Activated T-helper 1 cell treated with anti-CD3 and anti-CD28 coated beads, Interleukin-2, amount 50 U/mL, for 16 hours (primary cell): ENCODE data around the gene M1AP.
A peak's percentile ranks its signal among the peaks of the same experiment; 100 is the strongest.
"Not testable (repeated sequence)": the region's sequence is repeated elsewhere in the genome, so short reads cannot be mapped to it uniquely, and the experiment has no call there.

Experiments
- DNase-seq, 2 donors: peaks; one replicate each; pipeline ENCODE4 v3.0.0-alpha.2; 2020; ENCODE audit warnings: low read depth in 1 of 2, low spot score in 1 of 2

M1AP gene

DNA sequence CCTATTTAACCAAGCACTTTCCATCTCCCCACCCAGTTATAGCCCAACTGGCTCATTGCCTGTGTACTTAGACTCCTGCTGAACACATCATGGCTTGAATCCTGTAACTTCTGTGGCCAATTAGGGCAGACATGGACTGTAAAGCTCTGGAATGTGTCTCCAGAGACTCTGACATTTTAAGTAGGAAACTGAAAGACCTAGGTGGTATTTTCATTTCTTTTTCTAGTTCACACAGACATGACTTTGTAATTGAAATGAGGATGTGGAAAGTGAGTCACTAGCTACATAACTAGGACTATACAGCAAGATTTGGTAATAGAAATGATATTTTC, 81.4 kb downstream of the M1AP start:
- DNase-seq = no peak

DNA sequence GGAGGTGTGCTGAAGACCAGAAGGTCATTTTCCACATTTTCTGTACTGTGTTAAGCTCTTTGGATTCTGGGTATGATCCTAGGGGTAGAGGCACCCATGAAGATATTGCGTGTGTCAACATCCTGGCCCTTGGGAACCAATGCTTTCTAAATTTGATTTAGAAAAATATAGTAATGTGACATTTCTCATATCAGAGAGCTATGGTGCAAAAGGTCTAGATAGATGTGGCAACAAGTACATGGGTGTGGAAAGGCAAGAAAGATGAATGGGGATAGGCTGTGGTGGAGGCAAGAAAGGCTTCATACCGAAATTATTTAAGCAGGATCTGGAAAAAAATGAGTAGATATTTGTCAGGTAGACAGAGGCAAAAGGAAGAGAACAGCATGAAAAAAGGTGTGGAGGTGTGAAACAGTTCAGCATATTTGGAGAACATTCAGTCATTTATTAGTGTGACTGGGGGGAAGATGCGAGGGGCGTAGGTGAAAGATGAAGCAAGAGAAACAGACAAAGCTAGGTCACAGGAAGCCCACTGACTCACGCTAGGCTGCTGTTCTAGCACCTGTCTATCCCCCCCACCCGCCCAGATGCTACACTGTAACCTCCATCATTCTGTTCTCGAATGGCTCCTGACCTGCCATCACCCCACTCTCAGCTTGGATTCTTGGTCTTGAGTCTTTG, 81.9 kb downstream of the M1AP start:
- no peak for DNase-seq

- no peak for DNase-seq
Observed at GRCh38 chr2:74564222-74564621, 83.9 kb downstream of the M1AP start.

DNA sequence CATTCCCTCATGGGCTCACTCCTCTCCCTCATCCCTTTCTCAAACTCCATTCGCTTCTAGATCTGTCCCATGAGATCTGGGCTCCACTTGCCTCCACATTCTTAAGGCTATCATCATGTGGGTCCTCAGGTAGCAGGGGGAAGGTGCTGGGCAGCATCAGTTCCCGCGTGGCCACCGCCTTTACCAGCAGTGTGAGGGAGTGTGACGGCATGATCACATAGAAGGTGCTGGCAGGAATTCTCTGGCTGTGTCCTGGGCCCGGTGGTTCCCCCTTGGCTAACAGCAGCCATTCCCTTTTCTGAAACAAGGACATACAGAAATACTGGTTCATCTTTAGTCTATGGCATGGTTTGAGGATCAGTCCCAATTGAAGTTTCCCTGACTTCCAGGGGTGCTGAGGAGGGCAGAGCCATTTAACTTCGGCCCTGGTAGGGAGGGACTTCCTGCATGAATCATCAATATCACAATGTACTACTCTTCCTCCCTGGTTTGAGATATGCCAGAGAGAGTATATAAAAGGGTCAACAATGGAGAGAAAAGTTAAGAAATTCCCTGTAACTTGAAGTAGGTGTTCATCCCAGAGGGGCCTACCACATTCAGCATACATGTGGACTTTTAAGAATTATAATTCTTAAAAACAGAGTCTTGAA, 85.9 kb downstream of the M1AP start:
- no peak for DNase-seq

GRCh38 chr2:74561022-74561421, 87.1 kb downstream of the M1AP start:
- DNase-seq = not testable (repeated sequence)

DNA sequence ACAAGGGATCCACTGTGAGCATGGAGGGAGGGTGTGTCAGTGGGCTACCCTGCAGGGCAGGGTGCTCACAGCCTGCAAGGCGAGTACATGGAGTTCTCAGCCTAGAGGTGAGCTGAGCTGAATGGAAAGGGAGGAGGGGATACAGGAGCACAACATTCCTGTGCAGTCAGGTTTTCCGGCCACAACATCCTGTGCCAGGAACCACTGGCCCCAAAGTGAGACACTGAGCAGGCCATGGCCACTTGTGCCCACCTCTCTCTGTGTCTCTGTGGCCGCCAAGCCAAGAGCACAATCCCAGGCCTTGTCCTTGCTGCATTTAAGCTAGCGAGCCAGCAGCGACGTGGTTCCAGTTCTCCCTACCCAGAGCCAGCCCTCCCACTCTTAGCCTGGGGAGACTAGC, 87.5 kb downstream of the M1AP start:
- no peak for DNase-seq

DNA sequence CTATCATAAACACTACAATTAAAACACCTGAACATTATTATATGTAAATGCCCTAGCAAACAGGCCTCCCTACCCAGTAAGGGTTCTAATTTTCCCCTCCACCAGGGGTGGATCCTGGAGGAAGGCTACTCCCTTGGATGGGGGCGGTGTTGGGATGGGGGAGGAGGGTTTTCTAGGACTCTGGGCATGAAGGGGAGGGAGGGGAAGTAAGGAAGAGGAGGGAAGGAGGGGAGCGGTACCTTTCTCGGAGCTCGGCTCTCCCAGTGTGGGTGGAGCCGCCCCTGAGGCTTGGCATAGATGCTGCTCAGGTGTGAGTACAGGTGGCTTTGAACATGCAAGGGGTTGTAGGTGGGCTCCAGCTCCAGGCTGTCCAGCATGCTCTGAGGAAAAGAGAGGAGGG, 88.2 kb downstream of the M1AP start:
- no peak for DNase-seq

GRCh38 chr2:74558284-74559230, 89.6 kb downstream of the M1AP start:
- no peak for DNase-seq

GRCh38 chr2:74556831-74557370, 91.2 kb downstream of the M1AP start:
- no peak for DNase-seq

GRCh38 chr2:74556159-74556558, 92.0 kb downstream of the M1AP start:
- no peak for DNase-seq

- DNase-seq = no peak
Observed at GRCh38 chr2:74555610-74556103, 92.5 kb downstream of the M1AP start.

DNA sequence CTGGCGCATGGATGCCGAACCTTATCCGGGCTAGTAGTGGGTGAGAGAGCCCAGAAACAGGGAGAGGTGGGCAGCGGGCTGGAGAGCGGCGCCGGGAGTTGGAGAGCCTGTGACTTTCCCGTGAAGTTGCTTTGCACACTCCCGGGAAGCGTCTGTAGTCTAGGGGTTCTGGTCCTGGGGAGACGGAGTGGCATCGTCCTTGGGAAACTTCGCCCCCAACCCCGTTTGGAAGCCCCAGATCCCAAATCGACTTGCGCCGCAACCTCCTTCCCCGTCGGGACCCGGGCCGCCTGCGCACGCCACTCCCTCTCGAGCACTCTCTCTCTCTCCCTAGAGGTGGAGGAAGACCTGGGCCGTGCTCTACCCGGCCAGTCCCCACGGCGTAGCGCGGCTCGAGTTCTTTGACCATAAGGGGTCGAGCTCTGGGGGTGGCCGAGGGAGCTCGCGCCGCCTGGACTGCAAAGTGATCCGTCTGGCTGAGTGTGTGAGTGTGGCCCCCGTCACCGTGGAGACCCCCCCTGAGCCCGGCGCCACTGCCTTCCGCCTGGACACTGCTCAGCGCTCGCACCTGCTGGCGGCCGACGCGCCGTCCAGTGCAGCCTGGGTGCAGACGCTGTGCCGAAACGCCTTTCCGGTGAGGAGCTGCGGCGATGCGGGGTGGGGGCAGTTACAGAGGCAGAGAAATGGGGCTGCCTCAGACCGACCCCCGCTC, 93.2 kb downstream of the M1AP start:
- peak; percentile 22 to 26 for DNase-seq

- DNase-seq = peak; percentile 67 to 69
Observed at GRCh38 chr2:74553892-74554819, 94.0 kb downstream of the M1AP start, which contains the start of the genes DOK1 and LOXL3. TSS of gene DOK1 (plus strand) at chr2:74554720. CDS start at chr2:74554755, 35 bp downstream. TSS of gene LOXL3 (minus strand) at chr2:74553942. CDS start at chr2:74552634, 1,308 bp downstream.

DNA sequence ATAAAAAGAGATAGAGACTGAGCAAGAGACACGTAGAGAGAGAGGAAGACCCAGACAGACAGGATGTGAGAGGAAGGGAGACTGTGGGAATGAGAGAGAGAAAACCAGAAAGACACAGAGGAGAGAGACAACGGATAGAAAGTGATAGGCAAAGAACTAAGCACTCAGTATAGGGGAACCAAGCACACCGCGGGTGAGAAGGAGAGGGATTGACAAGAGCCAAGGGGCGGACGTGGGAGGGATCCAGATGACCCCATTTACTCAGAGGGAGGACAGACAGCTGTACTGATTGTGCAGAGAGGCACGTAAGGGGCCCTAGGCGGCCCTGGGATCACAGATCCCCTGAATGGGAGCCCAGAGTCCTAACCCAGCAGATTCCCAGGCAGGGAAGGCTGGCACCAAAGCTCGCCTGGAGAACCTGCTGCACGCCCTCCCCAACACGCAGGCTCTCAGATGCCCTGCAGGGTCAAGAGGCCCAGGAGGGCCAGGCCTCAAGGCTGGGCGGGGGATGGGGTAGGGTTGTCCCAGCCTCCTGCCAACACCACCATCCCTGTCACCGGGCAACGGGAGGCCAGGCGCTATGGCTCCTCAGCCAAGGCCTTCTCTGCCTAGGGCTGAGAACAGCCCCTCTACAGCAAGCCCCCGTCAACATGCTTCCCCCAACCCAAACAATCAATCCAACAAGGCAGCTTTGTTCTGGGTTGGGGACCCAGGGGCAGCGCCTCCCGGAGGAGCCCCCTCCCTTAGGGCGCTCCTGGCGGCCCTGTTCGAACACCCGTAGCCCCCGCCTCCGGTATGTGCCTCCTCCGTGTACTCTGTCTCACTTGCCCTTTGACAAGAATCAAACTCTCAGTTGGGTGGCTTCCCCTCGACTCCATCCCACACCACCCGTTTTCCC, 95.0 kb downstream of the M1AP start:
- DNase-seq = no peak

GRCh38 chr2:74551942-74552913, 95.9 kb downstream of the M1AP start:
- no peak for DNase-seq

DNA sequence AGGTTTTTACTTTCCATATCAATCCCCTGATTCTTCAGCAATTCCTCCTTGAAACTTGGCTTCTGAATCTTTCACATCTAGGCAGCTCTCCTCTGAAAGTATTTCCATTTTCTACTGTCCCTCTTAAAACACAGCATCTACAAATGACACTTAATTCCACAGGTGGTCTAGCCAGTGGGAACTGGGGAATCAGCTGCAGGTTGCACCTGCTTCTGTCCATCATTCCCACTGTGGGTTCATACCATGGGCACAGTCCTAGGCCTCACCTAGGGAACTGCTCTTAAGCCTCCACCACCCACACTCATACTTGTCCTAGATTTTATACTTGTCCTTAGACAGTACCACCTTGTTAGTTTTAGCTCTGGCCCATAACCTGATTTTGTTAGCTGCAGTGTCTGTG, 96.6 kb downstream of the M1AP start:
- DNase-seq = no peak

DNA sequence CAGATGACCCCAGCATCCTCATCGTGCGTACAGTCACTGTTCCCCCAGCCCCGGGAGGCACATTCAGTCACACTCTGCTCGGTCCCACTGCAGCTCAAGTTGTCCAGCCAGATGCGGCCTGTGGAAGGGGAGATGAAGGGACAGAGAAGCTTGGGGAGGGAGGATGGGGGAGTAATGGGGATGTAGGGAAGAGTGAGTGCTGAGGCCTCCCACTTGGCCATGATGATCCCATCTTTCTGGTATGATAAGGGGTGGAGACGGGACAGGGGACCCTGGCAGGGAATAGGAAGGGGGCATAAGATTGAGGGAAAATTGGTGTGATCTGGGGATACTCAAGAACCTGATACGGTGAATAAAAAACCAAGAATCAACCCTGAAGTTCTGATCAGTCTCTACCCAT, 97.9 kb downstream of the M1AP start:
- DNase-seq = no peak
